Panc1 (cell line): ENCODE measurements around the gene JOSD1. TPM values are rescaled to one million over a fixed set of nuclear protein-coding genes. Genes with fewer than 3 reads are reported as not detected.
"Not testable (repeated sequence)": the region's sequence is repeated elsewhere in the genome, so short reads cannot be mapped to it uniquely, and the experiment has no call there.

Experiments used
- ATAC-seq: fragments of 200-7000 bp; cut with Tn5 transposase; 2 replicates; pipeline ENCODE4 v1.9.1; 2020; ENCODE audit warnings: mild to moderate bottlenecking, moderate library complexity
- BruUV-seq: library from RNA; stranded (reverse); fragments of 400-500 nt; replicated peaks from 2 replicates; lab custom pipeline; 2021; lab: Mats Ljungman, UMichigan
- CTCF ChIA-PET: fragments of 300-600 bp; sonication (Branson Sonifier 250); formaldehyde crosslinking; loops from one replicate; lab custom pipeline; 2022; ENCODE audit warnings: antibody characterized with exemption; lab: Charles Lee
- POLR2A ChIA-PET: fragments of 300-600 bp; sonication (Branson Sonifier 250); formaldehyde crosslinking; loops from one replicate; lab custom pipeline; 2022; ENCODE audit warnings: antibody characterized with exemption; lab: Charles Lee
- DNase-seq: peaks from one replicate; pipeline ENCODE4 v3.0.0-alpha.2; 2010; ENCODE audit warnings: low read depth, low spot score
- H3K27ac ChIP-seq: 2 replicates; pipeline ENCODE4 v1.5.1; 2011; ENCODE audit warnings: mild to moderate bottlenecking, low read length, inconsistent platforms
- H3K27me3 ChIP-seq: fragments of 200-500 bp; sonication (Bioruptor generic); 2 replicates; pipeline ENCODE4 v1.6.0; 2014; ENCODE audit warnings: low read length, inconsistent platforms; ENCODE audit not compliant: control insufficient read depth, insufficient read depth
- H3K36me3 ChIP-seq: fragments of 200-500 bp; sonication (Bioruptor generic); 2 replicates; pipeline ENCODE4 v1.5.1; 2014; ENCODE audit warnings: inconsistent platforms, mild to moderate bottlenecking, low read length, moderate library complexity; ENCODE audit not compliant: control insufficient read depth, insufficient read depth
- H3K4me1 ChIP-seq: 2 replicates; pipeline ENCODE4 v1.5.1; 2011; ENCODE audit warnings: inconsistent platforms, mild to moderate bottlenecking, low read length, moderate library complexity; ENCODE audit not compliant: control insufficient read depth, insufficient read depth
- H3K4me3 ChIP-seq, 2 experiments: 2 replicates each; pipeline ENCODE4 v1.5.1; 2011 to 2012; ENCODE audit warnings: low read depth in 2 of 2, low read length in 2 of 2, mild to moderate bottlenecking in 2 of 2, inconsistent platforms in 1 of 2, moderate library complexity in 1 of 2
- H3K9me3 ChIP-seq: fragments of 200-500 bp; sonication (Bioruptor generic); 2 replicates; pipeline ENCODE4 v1.5.1; 2014; ENCODE audit warnings: low read depth, mild to moderate bottlenecking, inconsistent platforms, low read length, moderate library complexity; ENCODE audit not compliant: control insufficient read depth, insufficient read depth
- POLR2AphosphoS5 ChIP-seq: IDR thresholded peaks from 2 replicates; pipeline ENCODE4 v1.6.1; 2012; ENCODE audit warnings: mild to moderate bottlenecking, low read depth, low read length, moderate library complexity
- REST ChIP-seq, 2 experiments: IDR thresholded peaks; 2 replicates each; pipeline ENCODE4 v1.6.1; 2011 to 2012; ENCODE audit warnings: low read depth in 2 of 2, control low read depth in 1 of 2, low read length in 1 of 2, mild to moderate bottlenecking in 1 of 2, moderate library complexity in 1 of 2; ENCODE audit not compliant: insufficient read depth in 1 of 2
- SIN3A ChIP-seq: IDR thresholded peaks from 2 replicates; pipeline ENCODE4 v1.6.1; 2012; ENCODE audit warnings: low read depth, mild to moderate bottlenecking, low read length, moderate library complexity, borderline replicate concordance; ENCODE audit not compliant: insufficient read depth
- TCF7L2 ChIP-seq: IDR thresholded peaks from 2 replicates; pipeline ENCODE4 v1.6.1; 2011; ENCODE audit warnings: mild to moderate bottlenecking, low read depth, low read length, inconsistent platforms
- in situ Hi-C: cut with HindIII; loops from 2 replicates; pipeline ENCODE4 v1.10.0; 2016; ENCODE audit warnings: low sequenced_read_pairs, low pct_unique_long_range_greater_than_20kb
- intact Hi-C: fragments of 100-400 bp; cut with micrococcal nuclease; formaldehyde crosslinking; loops from one replicate; pipeline ENCODE4 v1.10.0; 2022; ENCODE audit not compliant: unreplicated experiment
- total RNA-seq: library from RNA; stranded (reverse); gene quantifications from one replicate; pipeline ENCODE4 v1.2.1, GENCODE V29; 2021; ENCODE audit not compliant: unreplicated experiment
- TF ChIP-seq, protein P1 (sequence below): fragments of 450-650 bp; IDR thresholded peaks from 2 replicates; pipeline ENCODE4 v1.5.1; 2017; ENCODE audit warnings: mild to moderate bottlenecking

The JOSD1 gene
- total RNA-seq, 1 experiment from 2014 or later = 35.1 TPM

GRCh38 chr22:38649841-38650522 lies 50.8 kb downstream of the JOSD1 start:
- H3K36me3 ChIP-seq = no peaks in the 10 kb centered on the region
- in situ Hi-C loops (no loop called here), intact Hi-C loops (no loop called here)
- H3K27ac ChIP-seq = no peak overlapping the region
- H3K4me3 ChIP-seq = no peak overlapping the region
- no peaks in the 10 kb centered on the region for H3K9me3 ChIP-seq
- H3K27me3 ChIP-seq = no peaks in the 10 kb centered on the region
- ChIA-PET POLR2A (interaction anchor here (0.6 kb wide), 1 partner anchor 11 kb away, joined by 3 read pairs; no protein-coding TSS in a partner anchor), CTCF (no interaction called here)
- TF ChIP-seq SIN3A (no peak), POLR2AphosphoS5 (no peak)
- DNase-seq (no peak), ATAC-seq (no peak)
- no peaks in the 10 kb centered on the region for H3K4me1 ChIP-seq
- BruUV-seq = no TSS peak

GRCh38 chr22:38645430-38645829 lies 55.3 kb downstream of the JOSD1 start:
- Histone ChIP-seq H3K9me3 (no peaks in the 10 kb centered on the region), H3K27me3 (no peaks in the 10 kb centered on the region), H3K27ac (no peak overlapping the region), H3K36me3 (no peaks in the 10 kb centered on the region), H3K4me1 (no peaks in the 10 kb centered on the region), H3K4me3 (no peak overlapping the region)
- TF ChIP-seq POLR2AphosphoS5 (no peak), TCF7L2 (no peak), REST (IDR thresholded peaks at IDR 0.05; ENCODE audit: insufficient read depth in 1 of 2, low read depth in 2 of 2, low read length in 1 of 2) (no peak), SIN3A (no peak)
- TF ChIP-seq, protein P1, sequence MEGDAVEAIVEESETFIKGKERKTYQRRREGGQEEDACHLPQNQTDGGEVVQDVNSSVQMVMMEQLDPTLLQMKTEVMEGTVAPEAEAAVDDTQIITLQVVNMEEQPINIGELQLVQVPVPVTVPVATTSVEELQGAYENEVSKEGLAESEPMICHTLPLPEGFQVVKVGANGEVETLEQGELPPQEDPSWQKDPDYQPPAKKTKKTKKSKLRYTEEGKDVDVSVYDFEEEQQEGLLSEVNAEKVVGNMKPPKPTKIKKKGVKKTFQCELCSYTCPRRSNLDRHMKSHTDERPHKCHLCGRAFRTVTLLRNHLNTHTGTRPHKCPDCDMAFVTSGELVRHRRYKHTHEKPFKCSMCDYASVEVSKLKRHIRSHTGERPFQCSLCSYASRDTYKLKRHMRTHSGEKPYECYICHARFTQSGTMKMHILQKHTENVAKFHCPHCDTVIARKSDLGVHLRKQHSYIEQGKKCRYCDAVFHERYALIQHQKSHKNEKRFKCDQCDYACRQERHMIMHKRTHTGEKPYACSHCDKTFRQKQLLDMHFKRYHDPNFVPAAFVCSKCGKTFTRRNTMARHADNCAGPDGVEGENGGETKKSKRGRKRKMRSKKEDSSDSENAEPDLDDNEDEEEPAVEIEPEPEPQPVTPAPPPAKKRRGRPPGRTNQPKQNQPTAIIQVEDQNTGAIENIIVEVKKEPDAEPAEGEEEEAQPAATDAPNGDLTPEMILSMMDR = no peak
- BruUV-seq = no TSS peak
- ChIA-PET POLR2A (no interaction called here), CTCF (no interaction called here)
- no peak for DNase-seq
- intact Hi-C loops = no loop called here
- in situ Hi-C loops = no loop called here
- no peak for ATAC-seq

DNA sequence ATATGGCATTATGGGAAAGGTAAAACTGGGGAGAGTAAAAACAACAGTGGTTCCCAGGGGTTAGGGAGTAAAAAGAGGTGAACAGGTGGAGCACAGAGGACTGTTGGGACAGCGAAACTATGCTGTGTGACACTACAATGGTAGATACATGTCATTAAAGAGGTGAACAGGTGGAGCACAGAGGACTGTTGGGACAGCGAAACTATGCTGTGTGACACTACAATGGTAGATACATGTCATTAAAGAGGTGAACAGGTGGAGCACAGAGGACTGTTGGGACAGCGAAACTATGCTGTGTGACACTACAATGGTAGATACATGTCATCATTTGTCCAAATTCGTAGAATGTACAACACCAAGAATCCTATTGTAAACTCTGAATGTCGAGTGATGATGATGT lies 56.5 kb downstream of the JOSD1 start:
- in situ Hi-C loops, DNase-seq, ATAC-seq, CTCF ChIA-PET, intact Hi-C loops, H3K9me3 ChIP-seq, H3K27me3 ChIP-seq, POLR2A ChIA-PET, BruUV-seq, H3K4me1 ChIP-seq, H3K4me3 ChIP-seq, H3K27ac ChIP-seq, H3K36me3 ChIP-seq: not testable (repeated sequence)
